ENCODE measurements around the gene HORMAD2. TPM values are rescaled to one million over a fixed set of nuclear protein-coding genes. Genes with fewer than 3 reads are reported as not detected.

Gene HORMAD2
- total RNA-seq, 4 donors from 2014 or later, result not detected

GRCh38 chr22:30181459-30182349 lies 101.4 kb downstream of the HORMAD2 start:
- TF ChIP-seq EP300 (IDR thresholded peaks at IDR 0.05) (no peak), POLR2A (IDR thresholded peaks at IDR 0.05) (no peak)
- TF ChIP-seq, protein P1, sequence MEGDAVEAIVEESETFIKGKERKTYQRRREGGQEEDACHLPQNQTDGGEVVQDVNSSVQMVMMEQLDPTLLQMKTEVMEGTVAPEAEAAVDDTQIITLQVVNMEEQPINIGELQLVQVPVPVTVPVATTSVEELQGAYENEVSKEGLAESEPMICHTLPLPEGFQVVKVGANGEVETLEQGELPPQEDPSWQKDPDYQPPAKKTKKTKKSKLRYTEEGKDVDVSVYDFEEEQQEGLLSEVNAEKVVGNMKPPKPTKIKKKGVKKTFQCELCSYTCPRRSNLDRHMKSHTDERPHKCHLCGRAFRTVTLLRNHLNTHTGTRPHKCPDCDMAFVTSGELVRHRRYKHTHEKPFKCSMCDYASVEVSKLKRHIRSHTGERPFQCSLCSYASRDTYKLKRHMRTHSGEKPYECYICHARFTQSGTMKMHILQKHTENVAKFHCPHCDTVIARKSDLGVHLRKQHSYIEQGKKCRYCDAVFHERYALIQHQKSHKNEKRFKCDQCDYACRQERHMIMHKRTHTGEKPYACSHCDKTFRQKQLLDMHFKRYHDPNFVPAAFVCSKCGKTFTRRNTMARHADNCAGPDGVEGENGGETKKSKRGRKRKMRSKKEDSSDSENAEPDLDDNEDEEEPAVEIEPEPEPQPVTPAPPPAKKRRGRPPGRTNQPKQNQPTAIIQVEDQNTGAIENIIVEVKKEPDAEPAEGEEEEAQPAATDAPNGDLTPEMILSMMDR (IDR thresholded peaks at IDR 0.05), result no peak
- H3K27ac ChIP-seq, result no peak overlapping the region
- H3K27me3 ChIP-seq, result no peaks in the 10 kb centered on the region
- no peaks in the 10 kb centered on the region for H3K36me3 ChIP-seq
- H3K9me3 ChIP-seq, result no peaks in the 10 kb centered on the region
- no peak for DNase-seq (ENCODE audit: low spot score in 2 of 2)
- no peaks in the 10 kb centered on the region for H3K4me1 ChIP-seq
- no peak overlapping the region for H3K4me3 ChIP-seq
- WGBS, 2 donors, result 72 to 74% methylated on average over 7 of the region's 7 CpGs

GRCh38 chr22:30182350-30182745 lies 102.1 kb downstream of the HORMAD2 start:
- H3K4me3 ChIP-seq, result no peak overlapping the region
- no peaks in the 10 kb centered on the region for H3K36me3 ChIP-seq
- H3K9me3 ChIP-seq, result no peaks in the 10 kb centered on the region
- DNase-seq (ENCODE audit: low spot score in 2 of 2), result no peak
- H3K27ac ChIP-seq, result no peak overlapping the region
- H3K27me3 ChIP-seq, result no peaks in the 10 kb centered on the region
- WGBS, 2 donors, result 81 to 83% methylated on average over 4 of the region's 4 CpGs
- no peaks in the 10 kb centered on the region for H3K4me1 ChIP-seq
- TF ChIP-seq EP300 (IDR thresholded peaks at IDR 0.05) (no peak), POLR2A (IDR thresholded peaks at IDR 0.05) (no peak)
- TF ChIP-seq, protein P1 (IDR thresholded peaks at IDR 0.05), result no peak

DNA sequence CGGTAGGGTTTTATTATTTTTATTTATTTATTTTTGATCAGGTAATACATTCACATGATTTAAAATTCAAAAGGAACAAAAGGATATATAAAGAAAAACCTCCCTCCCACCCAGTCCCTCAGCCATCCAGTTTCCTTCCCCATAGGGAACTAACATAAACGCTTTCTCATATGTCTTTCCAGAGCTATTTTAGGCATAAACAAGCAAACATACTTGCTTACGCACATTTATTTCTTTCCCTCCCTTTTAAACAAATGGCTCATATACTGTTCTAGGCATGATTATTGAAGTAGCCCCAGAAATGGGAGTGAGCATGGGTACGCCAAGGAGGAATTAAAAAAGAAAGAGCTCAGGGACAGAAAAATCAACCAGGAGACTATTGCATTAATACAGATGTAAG lies 102.6 kb downstream of the HORMAD2 start:
- 57 to 63% methylated on average over 4 of the region's 4 CpGs for WGBS, 2 donors
- Histone ChIP-seq H3K4me3 (no peak overlapping the region), H3K27me3 (no peaks in the 10 kb centered on the region), H3K4me1 (no peaks in the 10 kb centered on the region), H3K27ac (no peak overlapping the region), H3K36me3 (no peaks in the 10 kb centered on the region), H3K9me3 (no peaks in the 10 kb centered on the region)
- no peak for DNase-seq (ENCODE audit: low spot score in 2 of 2)
- TF ChIP-seq, protein P1 (IDR thresholded peaks at IDR 0.05), result no peak
- TF ChIP-seq EP300 (IDR thresholded peaks at IDR 0.05), result no peak
- TF ChIP-seq POLR2A (IDR thresholded peaks at IDR 0.05), result no peak

- TF ChIP-seq POLR2A (IDR thresholded peaks at IDR 0.05), result no peak
- TF ChIP-seq, protein P1 (IDR thresholded peaks at IDR 0.05), result no peak
- TF ChIP-seq EP300 (IDR thresholded peaks at IDR 0.05), result no peak
- WGBS, 2 donors, result 81 to 87% methylated on average over 3 of the region's 3 CpGs
- Histone ChIP-seq H3K27me3 (no peaks in the 10 kb centered on the region), H3K4me3 (no peak overlapping the region), H3K9me3 (no peaks in the 10 kb centered on the region), H3K4me1 (no peaks in the 10 kb centered on the region), H3K27ac (no peak overlapping the region), H3K36me3 (no peaks in the 10 kb centered on the region)
- DNase-seq (ENCODE audit: low spot score in 2 of 2), result no peak
These were observed 103.0 kb downstream of the HORMAD2 start for GRCh38 chr22:30183271-30183670.

- H3K4me3 ChIP-seq, result no peak overlapping the region
- no peaks in the 10 kb centered on the region for H3K36me3 ChIP-seq
- DNase-seq (ENCODE audit: low spot score in 2 of 2), result no peak
- no peak for TF ChIP-seq EP300 (IDR thresholded peaks at IDR 0.05)
- TF ChIP-seq, protein P1 (IDR thresholded peaks at IDR 0.05), result no peak
- no peak for TF ChIP-seq POLR2A (IDR thresholded peaks at IDR 0.05)
- no peaks in the 10 kb centered on the region for H3K9me3 ChIP-seq
- no peaks in the 10 kb centered on the region for H3K27me3 ChIP-seq
- H3K4me1 ChIP-seq, result no peaks in the 10 kb centered on the region
- 54 to 66% methylated on average over 2 of the region's 2 CpGs for WGBS, 2 donors
- H3K27ac ChIP-seq, result no peak overlapping the region
These were observed 103.6 kb downstream of the HORMAD2 start for GRCh38 chr22:30183861-30184278.

Data from tibial nerve (tissue), 4 donors.